GM23248 (cell line): ENCODE data around the gene KCNK18. TPM values are rescaled to one million over a fixed set of nuclear protein-coding genes. Genes with fewer than 3 reads are reported as not detected.

Experiments
- DNase-seq: peaks from one replicate; pipeline ENCODE4 v3.0.0-alpha.2; 2015
- H2AFZ ChIP-seq: fragments of 200-600 bp; sonication (generic); 2 replicates; pipeline ENCODE4 v1.6.1; 2016; ENCODE audit warnings: antibody characterized with exemption
- H3F3A ChIP-seq: fragments of 200-600 bp; sonication (generic); 2 replicates; pipeline ENCODE4 v1.6.1; 2016; ENCODE audit warnings: mild to moderate bottlenecking, antibody characterized with exemption, mixed run types; ENCODE audit not compliant: insufficient read depth
- H3K27ac ChIP-seq: fragments of 200-600 bp; sonication (generic); 2 replicates; pipeline ENCODE4 v1.5.1; 2016; ENCODE audit warnings: mild to moderate bottlenecking
- H3K27me3 ChIP-seq: fragments of 200-600 bp; sonication (generic); replicated peaks from 2 replicates; pipeline ENCODE4 v1.6.1; 2016; ENCODE audit warnings: mild to moderate bottlenecking; ENCODE audit not compliant: insufficient read depth
- H3K36me3 ChIP-seq: fragments of 200-600 bp; sonication (generic); 2 replicates; pipeline ENCODE4 v1.6.1; 2016; ENCODE audit warnings: low read depth, mild to moderate bottlenecking
- H3K4me1 ChIP-seq: fragments of 200-600 bp; sonication (generic); 2 replicates; pipeline ENCODE4 v1.6.1; 2016; ENCODE audit warnings: mild to moderate bottlenecking; ENCODE audit not compliant: insufficient read depth
- H3K4me2 ChIP-seq: fragments of 200-600 bp; sonication (generic); one replicate; pipeline ENCODE4 v1.6.1; 2016; ENCODE audit warnings: mild to moderate bottlenecking; ENCODE audit not compliant: unreplicated experiment
- H3K4me3 ChIP-seq: fragments of 200-600 bp; sonication (generic); 2 replicates; pipeline ENCODE4 v1.5.1; 2016; ENCODE audit warnings: mild to moderate bottlenecking
- H3K79me2 ChIP-seq: fragments of 200-600 bp; sonication (generic); 2 replicates; pipeline ENCODE4 v1.6.1; 2016; ENCODE audit warnings: mild to moderate bottlenecking; ENCODE audit not compliant: insufficient read depth
- H3K9ac ChIP-seq: fragments of 200-600 bp; sonication (generic); 2 replicates; pipeline ENCODE4 v1.6.1; 2016; ENCODE audit warnings: mild to moderate bottlenecking
- H3K9me2 ChIP-seq: fragments of 200-600 bp; sonication (generic); 2 replicates; pipeline ENCODE4 v1.6.1; 2016; ENCODE audit warnings: mixed run types, mild to moderate bottlenecking, moderate library complexity; ENCODE audit not compliant: insufficient read depth
- H3K9me3 ChIP-seq: fragments of 200-600 bp; sonication (generic); one replicate; pipeline ENCODE4 v1.6.1; 2017; ENCODE audit warnings: low read depth
- H4K20me1 ChIP-seq: fragments of 200-600 bp; sonication (generic); 2 replicates; pipeline ENCODE4 v1.6.0; 2016; ENCODE audit not compliant: insufficient read depth
- EZH2 ChIP-seq: fragments of 200-600 bp; sonication (generic); IDR thresholded peaks from 2 replicates; pipeline ENCODE4 v1.6.1; 2018; ENCODE audit warnings: antibody characterized with exemption, mild to moderate bottlenecking; ENCODE audit not compliant: insufficient read depth, poor library complexity, severe bottlenecking
- EZH2phosphoT487 ChIP-seq: fragments of 200-600 bp; sonication (generic); IDR thresholded peaks from 2 replicates; pipeline ENCODE4 v1.6.1; 2018; ENCODE audit warnings: antibody characterized with exemption, moderate library complexity, mild to moderate bottlenecking, low read depth; ENCODE audit not compliant: insufficient read depth
- WGBS, 2 experiments: methylation state at CpG; one replicate each; pipeline ENCODE4 v1.1.6; 2015 to 2017; ENCODE audit warnings: low lambda C conversion rate in 2 of 2, low coverage in 1 of 2; ENCODE audit errors: missing lambda C conversion rate in 2 of 2; 5-methylcytosine and 5-hydroxymethylcytosine counted together
- in situ Hi-C: fragments of 300-500 bp; cut with MboI; formaldehyde crosslinking; loops from 2 replicates; pipeline ENCODE4 v1.15.0; 2020
- polyA plus RNA-seq: library from polyadenylated mRNA; unstranded; fragments of >200 nt; fragmentation: Nextera tagmentation; extraction: Ambion mirVana; gene quantifications from 2 replicates; pipeline ENCODE4 v1.2.1, GENCODE V29; 2016
- total RNA-seq: library from RNA; depleted of rRNA; stranded (reverse); fragments of >200 nt; shearing (Covaris generic); gene quantifications from 2 replicates; pipeline ENCODE4 v1.2.3, GENCODE V29; 2014

Gene KCNK18
- total and polyA plus RNA-seq, 2 experiments from 2014 or later, result not detected

GRCh38 chr10:117169480-117169879 lies 27.8 kb upstream of the KCNK18 start:
- Histone ChIP-seq H3K27me3 (peaks cover 80% of the 10 kb centered on the region), H3F3A (peaks cover 6% of the 10 kb centered on the region; the same call in 1 of the 2 replicates), H3K4me1 (no peaks in the 10 kb centered on the region), H4K20me1 (no peaks in the 10 kb centered on the region), H3K9me3 (no peaks in the 10 kb centered on the region), H3K9me2 (no peaks in the 10 kb centered on the region), H3K4me3 (no peak overlapping the region), H2AFZ (no peak overlapping the region), H3K9ac (no peak overlapping the region), H3K4me2 (no peak overlapping the region), H3K79me2 (no peaks in the 10 kb centered on the region), H3K27ac (no peak overlapping the region), H3K36me3 (no peaks in the 10 kb centered on the region)
- in situ Hi-C loops, result no loop called here
- DNase-seq, result no peak
- TF ChIP-seq EZH2 (no peak), EZH2phosphoT487 (0 out of 2 replicates have a peak, but pooled peaks have one; percentile 19)
- 44 to 49% methylated on average over 2 of the region's 2 CpGs for WGBS, 2 experiments

GRCh38 chr10:117170244-117170643 lies 27.0 kb upstream of the KCNK18 start:
- 6 to 9% methylated on average over 6 of the region's 6 CpGs for WGBS, 2 experiments
- Histone ChIP-seq H3K4me1 (no peaks in the 10 kb centered on the region), H3F3A (peaks cover 6% of the 10 kb centered on the region; the same call in 1 of the 2 replicates), H3K36me3 (no peaks in the 10 kb centered on the region), H4K20me1 (no peaks in the 10 kb centered on the region), H3K9me2 (no peaks in the 10 kb centered on the region), H2AFZ (no peak overlapping the region), H3K79me2 (no peaks in the 10 kb centered on the region), H3K4me3 (no peak overlapping the region), H3K27me3 (peaks cover 72% of the 10 kb centered on the region), H3K9ac (no peak overlapping the region), H3K4me2 (no peak overlapping the region), H3K27ac (no peak overlapping the region), H3K9me3 (no peaks in the 10 kb centered on the region)
- DNase-seq, result peak; percentile 20
- TF ChIP-seq EZH2 (no peak), EZH2phosphoT487 (no peak)
- in situ Hi-C loops, result loop anchor here (10.0 kb wide), 1 partner anchor 495 kb away; no protein-coding TSS in a partner anchor

GRCh38 chr10:117174439-117175214 lies 22.7 kb upstream of the KCNK18 start:
- H3K9ac ChIP-seq, result no peak overlapping the region
- no peaks in the 10 kb centered on the region for H3K9me3 ChIP-seq
- H3K9me2 ChIP-seq, result no peaks in the 10 kb centered on the region
- 13 to 16% methylated on average over 16 of the region's 16 CpGs for whole genome bisulfite sequencing, 2 experiments
- H3K4me1 ChIP-seq, result no peaks in the 10 kb centered on the region
- peak; percentile 83 for DNase-seq
- H3K79me2 ChIP-seq, result no peaks in the 10 kb centered on the region
- peak overlapping the region; percentile 98 for H3K4me2 ChIP-seq
- TF ChIP-seq EZH2phosphoT487, result no peak
- no peak for TF ChIP-seq EZH2
- peaks cover 3% of the 10 kb centered on the region; the same call in 1 of the 2 replicates for H3F3A ChIP-seq
- H4K20me1 ChIP-seq, result no peaks in the 10 kb centered on the region
- no peak overlapping the region for H3K27ac ChIP-seq
- in situ Hi-C loops, result loop anchor here (5.0 to 10.0 kb wide), 2 partner anchors 382 to 500 kb away; no protein-coding TSS in a partner anchor
- peak overlapping the region; percentile 66 for H3K4me3 ChIP-seq
- no peaks in the 10 kb centered on the region for H3K36me3 ChIP-seq
- H2AFZ ChIP-seq, result peak overlapping the region; percentile 88
- peaks cover 43% of the 10 kb centered on the region for H3K27me3 ChIP-seq

- Histone ChIP-seq H4K20me1 (no peaks in the 10 kb centered on the region), H3K9me2 (no peaks in the 10 kb centered on the region), H3K27ac (no peak overlapping the region), H3K9me3 (no peaks in the 10 kb centered on the region), H3K9ac (no peak overlapping the region), H3K4me1 (no peaks in the 10 kb centered on the region), H3K4me2 (peak overlapping the region; percentile 98), H2AFZ (peak overlapping the region; percentile 88), H3K27me3 (peaks cover 42% of the 10 kb centered on the region), H3K4me3 (peak overlapping the region; percentile 66), H3K36me3 (no peaks in the 10 kb centered on the region), H3K79me2 (no peaks in the 10 kb centered on the region), H3F3A (no peaks in the 10 kb centered on the region)
- no peak for DNase-seq
- in situ Hi-C loops, result loop anchor here (5.0 to 10.0 kb wide), 2 partner anchors 383 to 501 kb away; no protein-coding TSS in a partner anchor
- no peak for TF ChIP-seq EZH2
- no peak for TF ChIP-seq EZH2phosphoT487
- 2 to 3% methylated on average over 45 to 46 of the region's 46 CpGs for WGBS, 2 experiments
These were observed 21.9 kb upstream of the KCNK18 start for GRCh38 chr10:117175215-117175900.
